Loucy (cell line): ENCODE data around the gene SSH2.

Experiments
- CTCF ChIP-seq: fragments of 200-600 bp; sonication (generic); conservative IDR thresholded peaks from 2 replicates; pipeline ENCODE4 v1.5.1; 2014; ENCODE audit warnings: mild to moderate bottlenecking, antibody characterized with exemption, low read length
- EZH2phosphoT487 ChIP-seq: fragments of 200-600 bp; IDR thresholded peaks from 2 replicates; pipeline ENCODE4 v1.6.1; 2018; ENCODE audit warnings: antibody characterized with exemption, mild to moderate bottlenecking, moderate library complexity, borderline replicate concordance

GRCh38 chr17:29621751-29622194 lies 308.3 kb downstream of the SSH2 start:
- no peak for TF ChIP-seq CTCF
- no peak for TF ChIP-seq EZH2phosphoT487
